ENCODE results near the gene PIEZO1.
A peak's percentile ranks its signal among the peaks of the same experiment; 100 is the strongest.

The PIEZO1 gene

DNA sequence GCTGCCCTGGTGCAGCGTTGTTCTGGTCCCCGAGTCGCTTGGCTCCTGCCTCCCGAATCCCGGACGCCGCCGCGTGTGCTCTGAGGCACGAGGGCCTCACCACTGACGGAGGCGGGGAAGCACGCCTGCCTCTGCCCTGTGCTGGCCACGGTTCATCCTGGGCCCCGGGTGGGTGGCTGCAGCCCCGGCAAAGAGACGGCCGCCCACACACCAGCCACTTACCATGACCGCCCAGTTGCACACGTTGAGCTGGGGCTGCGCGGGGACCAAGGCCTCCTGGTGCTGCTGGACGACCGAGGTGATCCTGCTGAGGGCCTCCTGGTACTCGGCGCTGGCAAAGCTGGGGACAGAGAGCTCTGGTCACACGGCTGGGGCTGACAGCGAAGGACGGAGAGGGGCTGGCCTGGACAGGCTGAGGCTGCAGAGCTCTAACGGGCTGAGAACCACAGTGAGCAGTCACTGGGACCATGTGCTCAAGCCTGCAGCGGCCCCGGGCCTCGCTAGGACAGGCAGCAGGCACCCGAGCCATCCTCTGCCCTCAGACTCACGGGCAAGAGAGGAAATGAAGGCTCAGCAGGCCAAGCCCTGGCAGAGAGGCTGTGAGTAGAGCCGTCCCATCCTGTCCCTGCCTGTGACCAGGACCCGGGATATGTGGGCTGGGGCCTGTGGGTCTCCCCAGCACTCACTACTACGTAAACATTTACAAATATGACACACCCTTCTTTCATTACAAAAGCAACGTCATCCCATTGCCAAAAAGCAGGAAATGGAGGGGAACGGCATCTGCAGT, 33.0 kb upstream of the PIEZO1 start:
- no peak for DNase-seq (ENCODE audit: low spot score)

DNA sequence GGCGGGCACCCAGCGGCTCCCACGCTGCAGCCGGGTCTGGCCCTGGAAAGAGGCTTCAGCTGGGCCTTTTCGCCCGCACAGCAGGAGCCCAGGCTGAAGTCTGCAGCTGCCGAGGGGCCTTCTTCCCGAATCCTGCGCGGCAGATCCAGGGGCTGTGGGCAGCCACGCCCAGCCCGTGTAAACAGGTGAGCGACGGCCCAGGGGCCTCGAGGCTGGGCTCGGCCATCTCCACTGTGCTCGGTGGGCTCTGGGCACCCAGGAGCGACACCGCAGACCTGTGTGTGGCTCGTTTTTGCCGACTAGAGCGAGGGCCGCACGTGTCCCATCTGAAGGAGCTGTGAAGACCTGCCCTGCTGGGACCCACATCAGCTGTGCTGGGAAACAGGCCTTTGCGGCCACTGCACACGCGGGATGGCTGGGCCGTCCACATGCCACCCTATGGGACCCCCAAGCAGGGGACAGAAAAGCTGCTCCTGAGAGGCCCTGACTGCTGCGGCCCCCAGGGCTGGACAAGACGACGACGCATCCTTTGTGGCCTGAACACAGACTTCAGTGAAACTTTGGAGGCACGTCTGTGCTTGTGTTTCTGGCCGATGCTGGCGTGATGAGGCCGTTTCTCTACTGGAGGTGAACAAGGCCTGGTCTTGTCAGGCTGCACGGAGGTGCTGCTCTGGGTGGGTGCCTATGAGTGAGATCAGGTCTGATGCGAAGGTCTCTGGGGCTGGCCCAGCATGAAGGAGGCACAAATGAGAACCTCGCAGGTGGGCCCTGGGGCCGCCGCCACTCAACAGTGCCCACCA, 31.9 kb upstream of the PIEZO1 start:
- DNase-seq (ENCODE audit: low spot score) = no peak

DNA sequence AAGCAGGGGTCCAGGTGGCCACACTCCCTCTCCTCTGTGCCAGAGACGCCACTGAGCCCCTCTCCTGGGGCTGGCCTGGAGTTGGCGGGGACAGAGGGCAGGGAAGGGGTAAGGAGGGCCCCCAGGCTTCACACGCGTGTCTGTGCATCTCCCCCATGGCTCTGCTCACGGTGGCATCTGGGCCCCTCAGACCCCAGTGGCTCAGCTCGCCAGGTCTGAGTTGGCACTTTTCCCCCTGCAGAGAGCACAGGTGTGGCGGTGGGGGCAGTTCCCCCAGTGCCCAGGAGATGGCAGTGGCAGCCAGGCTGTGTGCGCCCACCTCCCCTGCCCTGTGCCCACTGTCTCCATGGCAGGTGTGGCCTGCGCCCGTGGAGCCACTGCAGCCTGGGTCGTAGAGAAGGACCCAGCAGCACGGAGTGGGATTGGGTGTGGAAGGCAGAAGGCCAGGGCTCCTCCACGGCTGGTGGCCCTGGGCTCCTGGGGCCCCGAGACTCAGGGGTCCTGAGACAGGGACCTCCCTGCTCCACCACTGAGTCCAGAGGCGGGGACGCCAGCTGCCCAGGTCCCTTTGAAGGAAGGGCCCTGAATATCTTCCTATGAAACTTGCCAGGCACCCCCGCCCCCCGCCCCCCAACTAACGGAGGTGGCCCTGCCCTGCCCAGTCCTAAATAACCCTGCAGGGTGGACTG, 31.0 kb upstream of the PIEZO1 start:
- DNase-seq (ENCODE audit: low spot score) = no peak

DNA sequence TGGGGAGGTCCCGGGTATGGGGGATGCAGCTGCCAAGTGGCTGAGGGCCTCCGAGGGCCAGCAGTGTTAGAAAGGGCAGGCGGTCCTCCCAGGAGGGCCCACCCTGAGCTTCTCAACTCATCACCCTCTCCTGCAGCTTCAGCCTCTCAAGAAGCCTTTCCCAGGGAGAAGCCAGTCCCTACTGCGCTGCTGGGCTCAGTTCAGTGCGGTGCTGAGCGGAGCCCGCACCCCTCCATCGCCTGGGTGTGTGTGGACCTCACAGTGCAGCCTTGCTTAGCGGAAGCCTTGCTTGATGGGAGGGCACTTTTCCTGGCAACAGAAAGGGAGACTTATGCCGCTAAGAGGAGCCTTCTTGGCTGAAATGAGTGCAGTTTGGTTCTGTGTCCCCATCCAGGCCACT, 30.2 kb upstream of the PIEZO1 start:
- DNase-seq (ENCODE audit: low spot score) = no peak

DNA sequence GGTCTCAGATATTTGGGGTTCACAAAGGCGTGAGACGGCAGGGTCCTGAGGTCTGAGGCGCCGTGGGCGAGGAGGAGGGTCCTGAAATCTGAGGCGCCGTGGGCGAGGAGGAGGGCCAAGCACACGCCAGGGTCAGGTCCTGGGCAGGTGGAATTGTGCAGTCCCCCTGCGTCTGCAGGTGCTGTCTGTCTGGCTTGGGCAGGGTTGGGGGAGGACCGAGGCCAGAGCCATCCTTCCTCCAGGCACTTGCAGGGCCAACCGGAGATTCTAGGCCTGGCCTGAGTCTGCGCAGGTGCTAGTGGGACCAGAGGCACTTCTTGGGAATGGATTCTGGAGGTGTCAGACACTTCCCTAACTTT, 29.1 kb upstream of the PIEZO1 start:
- DNase-seq (ENCODE audit: low spot score) = no peak

DNA sequence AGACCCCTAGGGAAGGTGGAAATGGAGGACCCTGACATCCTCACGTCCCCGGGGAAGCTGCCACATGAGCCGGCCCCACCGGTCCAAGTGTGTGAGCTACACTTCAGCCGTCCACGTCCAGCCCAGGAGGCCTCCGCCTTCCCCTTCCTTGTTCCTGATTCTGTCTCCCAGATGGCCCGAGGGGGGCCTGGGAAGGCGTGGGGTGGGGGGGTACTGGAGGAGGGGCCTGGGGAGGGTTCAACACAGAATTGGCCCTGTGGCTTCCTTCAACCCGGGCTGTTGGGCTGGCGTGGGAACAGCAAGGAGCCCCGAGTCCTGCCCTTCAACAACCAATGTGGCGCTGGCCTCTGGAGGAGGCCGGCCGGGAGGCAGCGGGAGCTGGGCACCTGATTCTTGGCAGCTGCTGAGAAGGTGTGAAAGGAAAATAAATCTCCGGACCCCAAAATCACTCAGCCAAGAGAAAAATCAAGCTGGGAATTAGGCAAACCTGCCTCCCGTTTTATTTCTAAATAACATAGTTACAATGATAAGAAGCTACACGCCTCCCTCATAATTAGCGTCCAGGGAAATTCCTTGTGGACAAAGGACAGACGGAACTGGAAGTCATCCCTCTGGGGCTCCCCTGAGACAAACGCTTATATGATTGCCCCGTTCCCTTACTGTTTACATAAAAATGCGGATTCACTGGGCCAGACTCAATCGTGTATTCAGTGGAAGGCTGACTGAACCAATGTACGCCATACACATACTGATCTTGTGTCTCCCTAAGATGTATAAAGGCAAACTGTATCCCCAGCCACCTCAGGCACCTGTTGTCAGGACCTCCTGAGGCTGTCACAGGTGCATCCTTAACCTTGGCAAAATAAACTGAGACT, 28.5 kb upstream of the PIEZO1 start:
- no peak for DNase-seq (ENCODE audit: low spot score)

DNA sequence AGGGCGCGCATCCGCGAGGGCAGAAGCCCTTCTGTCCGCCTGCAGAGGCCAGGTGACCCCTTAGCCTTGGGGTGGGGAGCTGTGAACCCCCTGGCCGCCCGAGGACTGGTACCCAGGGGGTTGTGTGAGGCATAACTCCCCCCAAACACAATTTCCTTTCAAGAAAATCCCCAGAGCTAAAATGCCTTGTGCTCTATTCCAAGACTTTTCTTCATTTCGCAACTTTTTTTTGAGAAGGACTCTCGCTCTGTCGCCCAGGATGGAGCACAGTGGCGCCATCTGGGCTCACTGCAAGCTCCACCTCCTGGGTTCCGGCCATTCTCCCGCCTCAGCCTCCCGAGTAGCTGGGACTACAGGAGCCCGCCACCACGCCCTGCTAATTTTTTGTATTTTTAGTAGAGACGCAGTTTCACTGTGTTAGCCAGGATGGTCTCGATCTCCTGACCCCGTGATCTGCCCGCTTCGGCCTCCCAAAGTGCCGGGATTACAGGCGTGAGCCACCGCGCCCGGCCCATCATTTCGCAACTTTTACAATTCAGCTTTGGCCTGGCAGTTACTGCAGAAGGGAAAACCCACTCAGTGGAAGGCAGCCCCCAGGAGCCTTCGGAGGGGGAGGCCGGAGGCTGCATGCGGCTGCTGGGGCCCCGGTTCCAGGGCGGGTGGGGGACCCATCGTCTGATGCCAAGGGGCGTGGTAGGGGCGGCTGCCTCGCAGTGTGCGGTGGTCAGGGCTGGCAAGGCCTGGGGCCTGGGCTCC, 27.7 kb upstream of the PIEZO1 start:
- DNase-seq (ENCODE audit: low spot score) = no peak

DNA sequence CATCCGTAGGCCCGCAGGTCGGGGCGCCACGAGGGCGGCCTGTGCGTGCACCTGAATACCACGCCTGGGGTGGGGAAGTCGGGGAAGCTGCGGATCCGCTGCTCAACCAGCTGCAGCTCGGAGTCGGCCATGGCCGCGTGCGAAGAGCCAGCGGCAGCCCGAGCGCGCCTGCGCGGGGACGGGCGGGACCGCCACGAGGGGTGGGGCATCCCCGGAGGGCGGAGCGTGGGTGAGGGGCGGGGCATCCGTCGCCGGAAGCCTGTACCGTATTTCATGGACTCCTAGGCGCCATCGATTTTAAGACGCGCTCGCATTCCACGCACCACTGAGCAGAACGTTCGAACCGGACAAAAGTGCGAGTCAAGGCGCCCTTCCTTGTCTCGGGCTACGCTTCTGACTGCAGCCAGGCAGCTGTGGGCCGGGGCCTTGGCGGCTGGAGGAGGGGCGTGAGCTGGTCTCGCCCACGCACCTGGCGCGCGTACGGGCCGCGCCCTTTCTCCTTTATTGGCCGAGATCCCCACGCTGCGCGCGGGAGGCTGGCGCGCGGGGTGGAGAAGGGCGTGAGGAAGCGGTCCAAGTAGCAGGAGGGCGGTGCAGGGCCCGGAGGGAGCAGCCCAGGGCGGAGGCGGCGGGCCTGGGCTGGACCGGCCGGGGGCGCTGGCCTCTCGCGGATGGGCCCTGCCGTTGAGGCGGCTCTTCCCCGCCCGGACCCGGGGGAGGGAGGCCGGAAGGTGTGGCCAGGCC, 26.9 kb upstream of the PIEZO1 start, which contains the start of gene APRT:
Gene APRT, minus strand, starts transcription at position 160 of the 744 bp plus-strand sequence. Its CDS starts 29 bp downstream, at position 131.
- DNase-seq (ENCODE audit: low spot score) = peak; percentile 99

DNA sequence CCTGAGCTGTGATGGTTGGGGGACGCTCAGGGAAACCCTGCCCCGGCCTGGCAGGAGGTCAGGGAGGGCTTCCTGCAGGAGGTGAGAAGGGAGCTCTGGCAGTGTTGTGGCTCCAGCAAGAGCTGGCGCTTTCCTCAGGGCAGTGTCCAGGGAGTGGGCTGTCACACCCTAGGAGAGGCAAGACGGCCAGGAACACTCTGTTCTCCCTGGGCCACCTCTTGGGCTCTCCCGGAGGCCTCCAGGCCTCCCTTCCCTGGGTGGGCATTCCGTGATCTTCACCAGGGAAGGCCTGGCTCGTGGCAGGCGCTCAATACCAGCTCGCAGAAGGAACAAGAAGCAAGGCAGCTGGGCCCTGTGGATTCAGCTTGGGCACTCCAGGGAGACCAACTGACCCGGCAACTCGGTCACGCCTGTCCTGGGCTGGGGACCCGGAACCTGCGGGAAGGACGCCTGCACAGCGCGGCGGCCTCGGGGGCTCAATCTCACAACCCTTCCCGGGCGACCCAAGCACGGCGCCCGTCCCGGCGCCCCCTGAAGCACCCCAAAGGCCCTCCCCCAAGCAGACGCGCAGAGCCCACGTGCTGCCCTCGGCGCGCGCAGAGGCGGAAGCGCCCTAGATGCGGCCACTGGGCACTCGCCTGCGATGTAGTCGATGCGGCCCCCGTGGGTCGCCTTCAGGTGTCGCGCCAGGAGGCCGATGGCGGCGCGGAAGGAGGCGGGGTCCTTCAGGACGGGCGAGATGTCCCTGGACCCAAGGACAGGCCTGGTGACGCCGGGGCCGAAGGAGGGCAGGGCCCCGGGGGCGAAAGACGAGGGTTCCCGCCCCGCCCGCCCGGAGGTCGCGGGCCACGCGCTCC, 26.1 kb upstream of the PIEZO1 start:
- DNase-seq (ENCODE audit: low spot score) = peak; percentile 86

DNA sequence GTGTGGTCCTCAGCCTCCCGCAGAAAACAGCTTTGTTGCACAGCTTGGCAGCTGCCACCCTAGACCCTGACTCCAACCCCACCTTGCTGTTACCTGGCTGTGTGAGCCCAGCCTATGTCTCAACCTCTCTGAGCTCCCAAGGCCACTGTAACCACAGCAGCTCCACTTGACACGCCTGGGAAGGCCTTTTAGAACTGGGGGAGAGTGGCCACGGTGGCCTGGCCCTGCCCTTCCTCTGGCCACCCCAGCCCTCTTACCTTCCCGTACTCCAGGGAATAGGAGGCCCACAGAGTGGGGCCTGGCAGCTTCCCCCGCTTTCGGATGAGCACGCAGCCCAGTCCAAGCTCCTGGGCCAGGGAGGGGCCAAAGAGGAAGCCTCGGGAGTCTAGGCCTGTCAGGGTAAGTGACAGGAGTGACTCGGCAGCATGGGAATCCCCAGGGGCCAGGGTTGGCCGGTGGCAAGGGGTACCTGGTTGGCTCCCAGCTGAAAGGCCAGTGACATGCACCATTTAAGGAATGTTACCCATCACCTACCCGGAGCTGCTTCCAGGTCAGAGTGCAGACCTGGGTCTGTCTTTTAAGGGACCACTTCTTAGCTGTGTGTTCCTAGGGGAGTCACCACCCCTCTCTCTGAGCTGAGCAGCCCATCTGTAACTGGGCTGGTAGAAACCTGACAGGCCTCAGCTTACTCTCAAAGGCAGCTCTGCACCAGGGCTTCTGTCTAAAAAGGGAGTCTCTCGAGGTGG, 25.3 kb upstream of the PIEZO1 start:
- no peak for DNase-seq (ENCODE audit: low spot score)

DNA sequence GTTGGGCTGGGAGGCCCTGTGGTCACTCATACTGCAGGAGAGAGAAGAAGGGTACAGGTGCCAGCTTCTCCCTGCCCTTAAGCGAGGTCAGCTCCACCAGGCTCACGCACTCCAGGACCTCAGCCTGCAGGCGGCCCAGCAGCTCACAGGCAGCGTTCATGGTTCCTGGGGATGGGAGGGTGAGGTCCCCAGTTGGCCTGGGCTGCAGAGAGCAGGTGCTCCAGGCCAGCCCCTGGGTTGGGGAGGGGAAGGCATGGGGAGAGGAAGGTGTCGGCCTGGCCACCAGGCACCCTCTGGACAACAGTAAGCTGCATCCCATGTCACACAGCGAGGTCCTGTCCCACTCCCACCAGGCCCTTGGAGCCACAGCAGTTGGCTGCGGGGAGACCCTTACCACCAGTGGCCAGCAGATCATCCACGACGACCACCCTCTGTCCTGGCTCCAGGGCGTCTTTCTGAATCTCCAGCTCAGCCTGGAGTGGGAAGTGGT, 24.7 kb upstream of the PIEZO1 start:
- no peak for DNase-seq (ENCODE audit: low spot score)

DNA sequence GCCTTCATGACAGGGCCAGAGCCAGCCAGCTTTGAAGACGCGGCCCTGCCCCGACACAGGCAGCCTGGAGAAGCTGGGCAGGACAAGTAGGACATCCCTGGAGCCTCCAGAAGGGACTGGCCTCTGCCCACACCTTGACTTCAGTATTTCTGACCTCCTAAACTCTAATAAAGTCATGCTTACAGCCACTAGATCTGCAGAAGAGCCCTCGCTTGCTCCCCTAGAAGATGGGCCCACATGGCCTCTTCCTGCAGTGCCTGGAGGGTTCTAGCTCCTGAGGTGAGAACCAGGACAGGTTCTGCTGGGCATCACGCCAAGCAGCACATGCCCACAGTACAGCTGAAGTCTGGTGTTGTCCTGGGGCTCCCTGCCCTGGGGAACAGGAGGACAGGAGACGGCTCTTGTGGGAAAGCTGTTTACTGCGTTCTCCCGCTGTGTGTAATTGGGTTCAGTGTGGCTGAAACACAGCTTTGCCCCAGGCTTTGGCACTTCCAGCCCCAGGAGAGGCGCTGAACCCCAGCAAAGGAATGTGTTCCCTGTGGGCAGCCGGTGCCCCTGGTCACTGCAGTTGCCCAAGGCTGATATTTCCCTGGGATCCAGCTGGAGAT, 24.2 kb upstream of the PIEZO1 start:
- DNase-seq (ENCODE audit: low spot score) = no peak

DNA sequence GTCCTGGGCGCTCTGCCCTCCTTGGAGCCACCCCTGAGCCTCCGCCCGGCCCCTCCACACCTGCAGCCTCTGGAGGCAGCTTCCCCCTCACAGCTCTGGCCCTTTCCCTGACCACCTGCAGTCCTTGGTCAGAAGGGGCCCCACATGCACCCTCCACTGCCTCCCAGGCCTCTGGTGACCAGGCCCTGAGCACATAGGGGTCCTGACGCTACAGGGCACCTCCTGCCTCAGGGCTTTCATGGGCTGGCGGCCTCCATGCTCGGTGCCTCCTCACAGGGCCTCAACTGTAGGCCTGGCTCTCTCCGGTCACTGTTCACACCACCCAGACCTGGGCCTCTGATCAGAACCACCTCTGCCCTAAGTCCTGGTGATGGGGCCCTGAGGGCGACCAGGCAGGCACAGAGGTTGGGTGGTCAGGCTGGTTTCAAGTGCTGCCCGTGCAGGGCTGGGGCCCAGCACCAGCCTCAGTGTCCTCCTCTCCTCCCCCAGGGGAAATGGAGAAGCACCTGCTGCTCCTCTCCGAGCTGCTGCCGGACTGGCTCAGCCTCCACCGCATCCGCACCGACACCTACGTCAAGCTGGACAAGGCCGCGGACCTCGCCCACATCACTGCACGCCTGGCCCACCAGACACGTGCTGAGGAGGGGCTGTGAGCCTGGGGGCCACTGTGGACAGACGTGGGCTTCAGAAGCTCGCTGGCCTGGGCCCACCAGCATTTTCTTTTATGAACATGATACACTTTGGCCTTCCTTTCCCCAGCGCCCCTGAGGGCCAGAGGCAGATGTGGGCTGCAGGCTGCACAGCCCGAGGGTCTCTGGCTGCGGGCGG, 22.8 kb upstream of the PIEZO1 start:
- DNase-seq (ENCODE audit: low spot score) = no peak

DNA sequence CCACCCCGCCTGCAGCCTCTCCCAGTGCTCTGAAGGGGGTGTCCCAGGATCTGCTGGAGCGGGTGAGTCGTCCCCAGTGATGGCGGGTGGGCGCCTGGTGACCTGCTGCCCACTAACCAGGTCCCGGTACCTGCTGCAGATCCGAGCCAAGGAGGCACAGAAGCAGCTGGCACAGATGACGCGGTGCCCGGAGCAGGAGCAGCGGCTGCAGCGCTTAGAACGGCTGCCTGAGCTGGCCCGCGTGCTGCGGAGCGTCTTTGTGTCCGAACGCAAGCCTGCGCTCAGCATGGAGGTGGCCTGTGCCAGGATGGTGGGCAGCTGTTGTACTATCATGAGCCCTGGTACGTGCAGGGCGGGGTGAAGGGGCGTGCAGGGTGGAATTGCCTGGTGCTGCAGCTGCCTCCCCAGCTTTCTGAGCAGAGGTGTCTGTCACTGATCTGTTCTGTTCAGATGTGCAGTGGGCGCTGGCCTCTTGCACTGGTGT, 22.2 kb upstream of the PIEZO1 start:
- no peak for DNase-seq (ENCODE audit: low spot score)

DNA sequence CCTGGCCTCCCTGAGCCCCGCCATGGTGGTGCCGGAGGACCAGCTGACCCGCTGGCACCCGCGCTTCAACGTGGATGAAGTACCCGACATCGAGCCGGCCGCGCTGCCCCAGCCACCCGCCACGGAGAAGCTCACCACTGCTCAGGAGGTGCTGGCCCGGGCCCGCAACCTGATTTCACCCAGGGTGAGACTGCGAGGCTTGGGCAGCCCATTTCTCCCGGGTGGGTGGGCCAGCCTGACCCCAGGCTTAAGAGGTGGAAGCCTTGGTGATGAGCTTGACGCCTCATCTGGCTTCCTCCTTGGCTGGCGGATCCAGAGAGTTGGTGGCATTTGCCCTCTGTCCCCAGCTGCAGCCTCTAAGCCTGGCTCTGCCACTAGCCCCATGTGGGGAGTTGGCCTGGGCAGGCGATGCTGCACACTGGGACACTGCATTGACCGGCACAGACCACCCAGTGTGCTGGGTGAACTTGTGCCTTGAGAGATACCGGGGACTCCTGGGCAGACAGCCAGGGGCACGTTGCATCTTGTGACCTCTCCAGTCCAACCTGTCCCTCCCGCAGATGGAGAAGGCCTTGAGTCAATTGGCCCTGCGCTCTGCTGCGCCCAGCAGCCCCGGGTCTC, 21.6 kb upstream of the PIEZO1 start:
- no peak for DNase-seq (ENCODE audit: low spot score)

DNA sequence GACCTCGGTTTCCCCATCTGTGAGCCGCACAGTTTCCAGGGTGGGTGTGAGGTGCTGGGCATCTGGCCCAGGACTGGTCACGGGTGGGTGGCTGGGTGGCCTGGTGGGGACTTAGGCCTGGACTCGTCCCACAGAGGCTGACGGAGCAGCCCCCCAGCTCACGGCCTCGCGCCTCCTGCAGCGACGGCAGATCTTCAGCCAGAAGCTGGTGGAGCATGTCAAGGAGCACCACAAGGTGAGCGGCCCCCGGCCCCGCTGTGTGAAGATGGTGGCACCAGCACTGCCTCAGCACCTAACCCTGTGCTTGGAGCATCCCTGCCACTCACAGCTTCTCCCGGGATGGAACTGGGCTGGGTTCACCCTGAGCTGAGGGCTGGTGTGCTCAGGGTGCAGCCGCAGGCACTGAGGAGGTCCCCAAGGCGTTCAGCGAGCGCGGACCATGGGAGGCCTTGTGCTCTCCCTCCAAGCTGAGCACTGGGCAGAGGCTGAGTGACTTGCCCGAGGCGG, 20.9 kb upstream of the PIEZO1 start:
- no peak for DNase-seq (ENCODE audit: low spot score)

All from left forelimb (tissue), 1 donor.